ENCODE data around the gene DGUOK.

DGUOK gene

GRCh38 chr2:73917696-73918207 lies 8.9 kb upstream of the DGUOK start:
- H3K9ac ChIP-seq (ENCODE audit: low read length) = no peak overlapping the region
- H3K36me3 ChIP-seq (ENCODE audit: control insufficient read depth, insufficient read depth, low read length) = peaks cover 25% of the 10 kb centered on the region
- H3K4me3 ChIP-seq (ENCODE audit: low read length) = no peak overlapping the region
- H3K27ac ChIP-seq (ENCODE audit: low read depth, low read length) = peak overlapping the region; percentile 38
- H3K27me3 ChIP-seq (ENCODE audit: control insufficient read depth, insufficient read depth, low read length) = no peaks in the 10 kb centered on the region
- no peaks in the 10 kb centered on the region for H3K4me1 ChIP-seq (ENCODE audit: control insufficient read depth, insufficient read depth, low read length)

- Histone ChIP-seq H3K27me3 (ENCODE audit: control insufficient read depth, insufficient read depth, low read length) (no peaks in the 10 kb centered on the region), H3K9ac (ENCODE audit: low read length) (no peak overlapping the region), H3K36me3 (ENCODE audit: control insufficient read depth, insufficient read depth, low read length) (peaks cover 18% of the 10 kb centered on the region), H3K4me3 (ENCODE audit: low read length) (no peak overlapping the region), H3K4me1 (ENCODE audit: control insufficient read depth, insufficient read depth, low read length) (no peaks in the 10 kb centered on the region), H3K27ac (ENCODE audit: low read depth, low read length) (peak overlapping the region; percentile 47)
Measured at GRCh38 chr2:73918856-73919255, 7.8 kb upstream of the DGUOK start.

DNA sequence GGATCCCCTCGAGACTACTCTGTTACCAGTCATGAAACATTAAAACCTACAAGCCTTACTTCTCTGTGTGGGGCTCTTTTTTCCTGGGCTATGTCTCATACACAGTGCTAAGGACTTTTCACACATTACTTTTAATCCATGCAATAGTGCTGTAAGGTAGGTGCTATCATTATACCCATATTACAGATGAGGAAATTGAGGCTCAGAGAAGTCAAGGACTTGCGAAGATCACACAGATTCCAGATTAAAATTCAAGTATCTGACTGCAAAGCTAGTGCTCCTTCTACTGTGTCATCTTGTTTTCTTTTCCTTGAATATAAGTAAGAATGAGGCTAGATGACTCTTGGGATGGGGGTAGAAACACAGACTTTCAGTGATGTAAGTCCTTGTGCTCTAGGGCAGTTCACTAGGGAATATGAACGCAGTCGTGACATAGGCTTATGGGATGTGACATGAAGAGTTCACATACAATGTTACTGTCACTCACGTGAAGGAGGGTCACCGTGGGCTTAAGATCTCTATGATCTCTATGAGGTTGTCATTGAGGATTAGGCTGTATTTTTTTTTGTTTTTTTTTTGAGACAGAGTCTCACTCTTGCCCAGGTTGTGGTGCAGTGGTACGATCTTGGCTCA lies 7.0 kb upstream of the DGUOK start:
- Histone ChIP-seq H3K27ac (ENCODE audit: low read depth, low read length) (peak overlapping the region; percentile 47), H3K4me1 (ENCODE audit: control insufficient read depth, insufficient read depth, low read length) (no peaks in the 10 kb centered on the region), H3K9ac (ENCODE audit: low read length) (no peak overlapping the region), H3K4me3 (ENCODE audit: low read length) (no peak overlapping the region), H3K27me3 (ENCODE audit: control insufficient read depth, insufficient read depth, low read length) (no peaks in the 10 kb centered on the region), H3K36me3 (ENCODE audit: control insufficient read depth, insufficient read depth, low read length) (peaks cover 15% of the 10 kb centered on the region)

DNA sequence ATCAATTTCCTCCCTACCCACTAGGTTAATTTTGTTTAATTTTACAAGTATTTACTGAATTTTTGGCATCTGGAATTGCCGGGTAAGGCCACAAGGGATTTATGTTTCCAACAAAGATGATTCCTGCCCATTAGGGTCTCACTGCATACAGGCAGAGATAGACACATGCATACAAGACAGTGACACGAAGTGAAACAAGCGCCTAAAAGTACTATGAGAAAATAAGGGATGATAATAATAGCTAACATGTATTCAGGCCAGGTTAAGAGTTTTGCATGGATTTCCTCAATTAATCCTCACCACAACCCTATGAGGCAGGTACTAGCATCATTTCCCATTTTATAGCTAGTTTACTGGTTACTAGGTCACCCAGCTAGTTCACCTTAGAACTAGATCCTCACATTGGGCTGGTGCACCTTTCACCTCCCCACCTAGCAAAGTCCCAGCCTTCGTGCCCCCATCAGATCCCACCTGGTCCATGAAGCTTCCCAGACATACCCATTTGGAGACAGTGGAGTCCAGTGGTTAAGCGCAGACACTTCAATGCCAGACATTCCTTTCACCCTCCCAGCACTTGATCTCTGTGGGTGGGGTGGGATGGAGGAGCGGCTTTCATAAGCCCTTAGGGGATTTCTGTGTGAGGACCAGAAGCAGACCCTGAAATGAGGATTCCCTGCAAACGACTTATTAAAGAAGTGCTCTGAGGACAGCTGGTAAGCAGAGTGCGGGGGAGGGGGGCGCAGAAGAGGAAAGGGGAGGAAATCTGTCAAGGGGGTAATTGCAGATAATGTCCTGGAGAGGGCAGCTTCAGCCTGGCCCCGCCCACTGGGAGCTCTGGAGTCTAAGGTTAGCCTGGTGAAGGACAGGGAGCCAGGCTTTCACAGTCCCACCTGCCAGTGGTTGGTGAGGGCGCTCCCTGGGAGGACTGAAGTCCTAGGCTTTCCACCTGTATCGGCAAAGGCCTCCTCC lies 5.8 kb upstream of the DGUOK start:
- Histone ChIP-seq H3K27ac (ENCODE audit: low read depth, low read length) (peak overlapping the region; percentile 60), H3K27me3 (ENCODE audit: control insufficient read depth, insufficient read depth, low read length) (no peaks in the 10 kb centered on the region), H3K9ac (ENCODE audit: low read length) (no peak overlapping the region), H3K4me1 (ENCODE audit: control insufficient read depth, insufficient read depth, low read length) (no peaks in the 10 kb centered on the region), H3K36me3 (ENCODE audit: control insufficient read depth, insufficient read depth, low read length) (peaks cover 11% of the 10 kb centered on the region), H3K4me3 (ENCODE audit: low read length) (no peak overlapping the region)

- Histone ChIP-seq H3K4me3 (ENCODE audit: low read length) (no peak overlapping the region), H3K4me1 (ENCODE audit: control insufficient read depth, insufficient read depth, low read length) (no peaks in the 10 kb centered on the region), H3K27ac (ENCODE audit: low read depth, low read length) (peak overlapping the region; percentile 60), H3K27me3 (ENCODE audit: control insufficient read depth, insufficient read depth, low read length) (no peaks in the 10 kb centered on the region), H3K36me3 (ENCODE audit: control insufficient read depth, insufficient read depth, low read length) (peaks cover 8% of the 10 kb centered on the region), H3K9ac (ENCODE audit: low read length) (no peak overlapping the region)
Measured at GRCh38 chr2:73921581-73921980, 5.1 kb upstream of the DGUOK start.

- Histone ChIP-seq H3K27ac (ENCODE audit: low read depth, low read length) (no peak overlapping the region), H3K36me3 (ENCODE audit: control insufficient read depth, insufficient read depth, low read length) (no peaks in the 10 kb centered on the region), H3K9ac (ENCODE audit: low read length) (no peak overlapping the region), H3K4me1 (ENCODE audit: control insufficient read depth, insufficient read depth, low read length) (no peaks in the 10 kb centered on the region), H3K27me3 (ENCODE audit: control insufficient read depth, insufficient read depth, low read length) (no peaks in the 10 kb centered on the region), H3K4me3 (ENCODE audit: low read length) (no peak overlapping the region)
Measured at GRCh38 chr2:73922681-73923080, 4.0 kb upstream of the DGUOK start.

DNA sequence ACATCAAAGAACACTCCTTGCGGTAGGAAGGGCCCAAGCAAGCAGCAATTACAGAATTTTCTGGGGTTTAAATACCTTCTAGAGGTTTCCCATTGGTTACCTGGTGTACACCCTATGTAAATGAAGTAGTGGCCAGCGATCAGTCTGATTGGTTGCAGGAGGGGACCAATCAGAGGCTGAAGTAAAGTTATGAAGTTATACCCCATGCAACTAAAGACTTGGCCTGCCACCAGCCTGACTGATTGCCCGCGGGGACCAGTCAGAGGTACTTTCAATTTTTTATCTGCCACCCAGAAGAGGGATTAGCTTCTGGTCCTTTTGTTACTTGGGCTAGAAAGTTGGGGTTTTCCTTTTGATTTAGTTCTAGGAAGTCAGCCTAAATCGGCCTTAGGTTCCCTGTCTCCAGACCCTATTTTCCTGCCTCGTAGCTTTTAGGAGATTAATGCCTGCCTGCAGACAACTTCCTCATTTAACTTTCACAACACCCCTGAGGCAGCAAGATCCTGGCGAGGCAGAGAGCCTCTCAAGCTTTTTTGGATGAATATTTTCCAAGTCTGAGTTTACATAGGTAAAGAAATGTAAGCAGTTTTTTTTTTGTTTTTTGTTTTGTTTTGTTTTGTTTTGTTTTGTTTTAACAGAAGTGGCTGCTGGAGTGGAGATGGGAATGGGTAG lies 1.5 kb upstream of the DGUOK start:
- Histone ChIP-seq H3K9ac (ENCODE audit: low read length) (no peak overlapping the region), H3K4me3 (ENCODE audit: low read length) (no peak overlapping the region), H3K36me3 (ENCODE audit: control insufficient read depth, insufficient read depth, low read length) (no peaks in the 10 kb centered on the region), H3K27me3 (ENCODE audit: control insufficient read depth, insufficient read depth, low read length) (no peaks in the 10 kb centered on the region), H3K4me1 (ENCODE audit: control insufficient read depth, insufficient read depth, low read length) (no peaks in the 10 kb centered on the region), H3K27ac (ENCODE audit: low read depth, low read length) (no peak overlapping the region)

- no peaks in the 10 kb centered on the region for H3K4me1 ChIP-seq (ENCODE audit: control insufficient read depth, insufficient read depth, low read length)
- H3K4me3 ChIP-seq (ENCODE audit: low read length) = peak overlapping the region; percentile 86
- no peaks in the 10 kb centered on the region for H3K27me3 ChIP-seq (ENCODE audit: control insufficient read depth, insufficient read depth, low read length)
- no peaks in the 10 kb centered on the region for H3K36me3 ChIP-seq (ENCODE audit: control insufficient read depth, insufficient read depth, low read length)
- H3K27ac ChIP-seq (ENCODE audit: low read depth, low read length) = no peak overlapping the region
- H3K9ac ChIP-seq (ENCODE audit: low read length) = no peak overlapping the region
Measured at GRCh38 chr2:73925853-73926492, 707 bp upstream of the DGUOK start.

DNA sequence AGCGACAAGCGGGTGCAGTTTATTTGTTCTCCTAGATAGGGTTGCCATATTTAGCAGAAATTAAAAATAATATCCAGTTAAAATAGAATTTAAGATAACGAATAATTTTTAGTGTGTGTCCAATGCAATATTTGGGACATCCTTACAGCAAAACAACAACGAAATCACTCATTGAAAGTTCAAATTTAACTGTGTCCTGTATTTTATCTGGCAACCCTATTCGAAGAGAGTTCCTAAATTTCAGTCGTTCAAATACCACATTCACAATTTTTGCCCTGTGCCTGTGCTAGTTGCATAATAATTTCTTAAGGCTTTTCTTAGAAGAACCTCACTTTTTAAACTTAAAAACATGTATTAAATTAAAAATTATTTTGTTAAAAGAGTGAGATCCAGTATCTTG lies 664 bp downstream of the DGUOK start:
- Histone ChIP-seq H3K4me1 (ENCODE audit: control insufficient read depth, insufficient read depth, low read length) (no peaks in the 10 kb centered on the region), H3K9ac (ENCODE audit: low read length) (peak overlapping the region; percentile 97), H3K36me3 (ENCODE audit: control insufficient read depth, insufficient read depth, low read length) (no peaks in the 10 kb centered on the region), H3K27me3 (ENCODE audit: control insufficient read depth, insufficient read depth, low read length) (no peaks in the 10 kb centered on the region), H3K27ac (ENCODE audit: low read depth, low read length) (peak overlapping the region; percentile 93), H3K4me3 (ENCODE audit: low read length) (peak overlapping the region; percentile 86)

DNA sequence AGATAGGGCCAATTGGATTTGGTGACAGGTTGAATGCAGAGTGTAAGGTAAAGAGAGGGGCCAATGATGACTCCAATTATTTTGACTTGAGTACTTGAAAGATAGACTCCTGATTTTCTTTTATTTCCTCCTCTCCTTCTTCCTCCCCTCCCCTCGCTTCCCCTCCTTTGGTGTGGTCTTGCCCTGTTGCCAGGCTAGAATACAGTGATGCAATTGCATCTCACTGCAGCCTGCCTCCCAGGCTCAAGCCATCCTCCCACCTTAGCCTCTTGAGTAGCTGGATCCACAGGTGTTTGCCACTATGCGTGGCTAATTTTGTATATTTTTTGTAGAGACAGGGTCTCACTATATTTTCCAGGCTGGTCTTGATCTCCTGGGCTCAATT lies 2.3 kb downstream of the DGUOK start:
- no peaks in the 10 kb centered on the region for H3K27me3 ChIP-seq (ENCODE audit: control insufficient read depth, insufficient read depth, low read length)
- no peak overlapping the region for H3K4me3 ChIP-seq (ENCODE audit: low read length)
- no peak overlapping the region for H3K9ac ChIP-seq (ENCODE audit: low read length)
- H3K36me3 ChIP-seq (ENCODE audit: control insufficient read depth, insufficient read depth, low read length) = no peaks in the 10 kb centered on the region
- H3K27ac ChIP-seq (ENCODE audit: low read depth, low read length) = no peak overlapping the region
- H3K4me1 ChIP-seq (ENCODE audit: control insufficient read depth, insufficient read depth, low read length) = no peaks in the 10 kb centered on the region

DNA sequence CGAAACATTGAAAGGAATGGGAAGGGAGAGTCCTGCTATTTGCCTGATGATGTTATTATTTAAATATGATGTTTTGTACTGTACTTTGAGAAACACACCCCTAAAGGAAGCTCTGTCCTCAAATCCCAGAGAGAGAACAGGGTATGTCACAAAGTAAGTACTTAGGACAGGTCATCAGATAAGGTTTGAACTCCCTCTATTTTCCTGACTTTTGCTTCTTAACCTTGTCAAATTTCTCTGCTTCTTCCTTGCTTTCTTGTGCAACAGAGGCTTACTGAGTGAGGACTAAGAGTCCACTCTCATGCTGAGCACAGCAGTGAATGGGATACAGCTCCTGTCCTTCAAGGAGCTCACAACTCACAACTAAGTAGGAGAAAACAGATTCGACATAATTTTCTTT lies 3.7 kb downstream of the DGUOK start:
- Histone ChIP-seq H3K4me1 (ENCODE audit: control insufficient read depth, insufficient read depth, low read length) (no peaks in the 10 kb centered on the region), H3K27me3 (ENCODE audit: control insufficient read depth, insufficient read depth, low read length) (no peaks in the 10 kb centered on the region)

More for the DNA sequence above, 3.7 kb downstream of the DGUOK start:
- Histone ChIP-seq H3K27ac (ENCODE audit: low read depth, low read length) (no peak overlapping the region), H3K4me3 (ENCODE audit: low read length) (no peak overlapping the region), H3K9ac (ENCODE audit: low read length) (no peak overlapping the region), H3K36me3 (ENCODE audit: control insufficient read depth, insufficient read depth, low read length) (no peaks in the 10 kb centered on the region)

All from rectal smooth muscle tissue (tissue), 1 donor.